HL-60/S4 (cell line): ENCODE measurements around the gene BCL11A.

ENCODE experiments used
- in situ Hi-C: fragments of 300-500 bp; cut with MboI; formaldehyde crosslinking; loops from 2 replicates; pipeline ENCODE4 v1.14.3; 2022; ENCODE audit warnings: low sequenced_read_pairs

The BCL11A gene

GRCh38 chr2:60529785-60530627, 23.4 kb downstream of the BCL11A start:
- in situ Hi-C loops, result no loop called here

GRCh38 chr2:60529136-60529784, 24.2 kb downstream of the BCL11A start:
- in situ Hi-C loops, result no loop called here

GRCh38 chr2:60528281-60529020, 25.0 kb downstream of the BCL11A start:
- in situ Hi-C loops, result no loop called here

- in situ Hi-C loops, result no loop called here
These were observed 25.7 kb downstream of the BCL11A start for GRCh38 chr2:60527762-60528161.

GRCh38 chr2:60526623-60527022, 26.8 kb downstream of the BCL11A start:
- in situ Hi-C loops, result no loop called here

- in situ Hi-C loops, result no loop called here
These were observed 27.6 kb downstream of the BCL11A start for GRCh38 chr2:60525899-60526298.

GRCh38 chr2:60524874-60525273, 28.6 kb downstream of the BCL11A start:
- in situ Hi-C loops, result no loop called here

GRCh38 chr2:60523963-60524362, 29.5 kb downstream of the BCL11A start:
- in situ Hi-C loops, result no loop called here

GRCh38 chr2:60522462-60522861, 31.0 kb downstream of the BCL11A start:
- in situ Hi-C loops, result no loop called here

GRCh38 chr2:60521626-60522025, 31.8 kb downstream of the BCL11A start:
- in situ Hi-C loops, result no loop called here

GRCh38 chr2:60520917-60521539, 32.4 kb downstream of the BCL11A start:
- in situ Hi-C loops, result no loop called here

GRCh38 chr2:60520151-60520876, 33.1 kb downstream of the BCL11A start:
- in situ Hi-C loops, result no loop called here

- in situ Hi-C loops, result no loop called here
These were observed 34.1 kb downstream of the BCL11A start for GRCh38 chr2:60519231-60519863.

- in situ Hi-C loops, result no loop called here
These were observed 34.9 kb downstream of the BCL11A start for GRCh38 chr2:60518567-60518966.

GRCh38 chr2:60517446-60517845, 36.0 kb downstream of the BCL11A start:
- in situ Hi-C loops, result no loop called here

- in situ Hi-C loops, result no loop called here
These were observed 36.6 kb downstream of the BCL11A start for GRCh38 chr2:60516826-60517225.

- in situ Hi-C loops, result no loop called here
These were observed 37.1 kb downstream of the BCL11A start for GRCh38 chr2:60516383-60516811.

GRCh38 chr2:60515721-60516226, 37.7 kb downstream of the BCL11A start:
- in situ Hi-C loops, result no loop called here

- in situ Hi-C loops, result no loop called here
These were observed 39.5 kb downstream of the BCL11A start for GRCh38 chr2:60513996-60514395.

- in situ Hi-C loops, result no loop called here
These were observed 40.3 kb downstream of the BCL11A start for GRCh38 chr2:60513191-60513590.
